Right forelimb (tissue), 1 donor: ENCODE data around the gene GPR63.
"Not testable (repeated sequence)": the region's sequence is repeated elsewhere in the genome, so short reads cannot be mapped to it uniquely, and the experiment has no call there.

Experiments
- DNase-seq: peaks from one replicate; pipeline ENCODE4 v3.0.0-alpha.2; 2018

Gene GPR63, protein sequence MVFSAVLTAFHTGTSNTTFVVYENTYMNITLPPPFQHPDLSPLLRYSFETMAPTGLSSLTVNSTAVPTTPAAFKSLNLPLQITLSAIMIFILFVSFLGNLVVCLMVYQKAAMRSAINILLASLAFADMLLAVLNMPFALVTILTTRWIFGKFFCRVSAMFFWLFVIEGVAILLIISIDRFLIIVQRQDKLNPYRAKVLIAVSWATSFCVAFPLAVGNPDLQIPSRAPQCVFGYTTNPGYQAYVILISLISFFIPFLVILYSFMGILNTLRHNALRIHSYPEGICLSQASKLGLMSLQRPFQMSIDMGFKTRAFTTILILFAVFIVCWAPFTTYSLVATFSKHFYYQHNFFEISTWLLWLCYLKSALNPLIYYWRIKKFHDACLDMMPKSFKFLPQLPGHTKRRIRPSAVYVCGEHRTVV

DNA sequence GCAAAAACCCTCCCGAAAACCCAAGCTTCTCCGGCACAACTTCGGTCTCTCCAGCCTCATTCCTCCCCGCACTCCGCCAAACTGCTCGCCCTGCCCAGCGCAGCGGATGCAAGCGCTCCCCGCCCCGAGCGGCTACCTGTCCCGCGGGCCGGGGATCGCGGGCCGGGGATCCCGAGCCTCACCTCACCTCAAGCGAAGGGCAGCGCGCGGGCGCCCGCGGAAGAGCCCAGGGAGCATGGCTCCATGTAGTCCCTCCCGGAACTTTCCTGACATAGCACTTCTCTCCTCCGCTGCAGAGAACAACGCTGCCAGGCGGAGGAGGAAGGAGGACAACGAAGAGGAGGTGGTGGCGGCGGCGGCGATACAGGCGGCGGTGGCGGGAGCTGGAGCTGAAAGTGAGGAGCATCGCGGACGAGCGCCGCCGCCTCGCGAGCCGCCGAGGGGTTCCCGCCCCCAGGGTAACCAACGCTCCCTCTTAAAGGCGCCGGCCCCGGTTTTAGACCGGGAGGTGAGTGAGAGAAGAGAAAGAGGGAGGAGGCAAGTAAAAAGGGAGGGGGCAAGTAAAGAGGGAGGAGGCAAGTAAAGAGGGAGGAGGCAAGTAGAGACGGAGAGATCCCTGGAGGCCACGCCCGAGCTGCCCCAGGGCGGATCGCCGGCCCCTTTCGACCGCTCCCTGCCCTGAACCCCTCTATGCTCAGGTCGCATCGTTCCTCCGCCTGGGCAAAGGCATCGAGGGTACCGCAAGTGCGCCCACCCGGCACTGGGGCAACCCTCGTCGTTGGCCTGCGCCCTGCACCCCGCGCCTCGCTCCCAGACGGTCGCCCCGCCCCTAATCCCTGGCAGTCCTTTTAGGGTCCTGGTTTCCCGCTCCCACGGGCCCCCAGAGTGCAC is at the start of gene GPR63:
TSS of gene GPR63 (minus strand) at position 397 of the 891 bp plus-strand sequence. CDS start 37,746 bp downstream, outside the sequence.
- peak; percentile 70 for DNase-seq

DNA sequence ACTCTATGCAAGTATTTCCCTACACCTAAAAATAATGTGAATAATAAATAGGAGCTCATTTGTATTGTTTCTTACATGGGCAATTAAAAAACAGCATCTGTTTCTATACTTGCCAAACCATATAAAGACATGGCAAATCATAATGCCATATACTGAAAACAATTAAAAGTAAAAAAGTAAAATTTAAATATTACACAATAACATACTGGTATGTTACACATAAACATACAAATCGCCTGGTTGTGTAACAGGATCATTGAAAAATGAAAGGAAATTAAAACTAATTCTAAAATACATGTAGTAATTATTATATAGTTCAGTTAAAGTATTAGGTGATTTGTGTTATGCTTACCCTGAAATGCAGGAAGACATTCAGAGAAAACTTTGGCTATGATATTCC is 49.2 kb upstream of the GPR63 start:
- no peak for DNase-seq

DNA sequence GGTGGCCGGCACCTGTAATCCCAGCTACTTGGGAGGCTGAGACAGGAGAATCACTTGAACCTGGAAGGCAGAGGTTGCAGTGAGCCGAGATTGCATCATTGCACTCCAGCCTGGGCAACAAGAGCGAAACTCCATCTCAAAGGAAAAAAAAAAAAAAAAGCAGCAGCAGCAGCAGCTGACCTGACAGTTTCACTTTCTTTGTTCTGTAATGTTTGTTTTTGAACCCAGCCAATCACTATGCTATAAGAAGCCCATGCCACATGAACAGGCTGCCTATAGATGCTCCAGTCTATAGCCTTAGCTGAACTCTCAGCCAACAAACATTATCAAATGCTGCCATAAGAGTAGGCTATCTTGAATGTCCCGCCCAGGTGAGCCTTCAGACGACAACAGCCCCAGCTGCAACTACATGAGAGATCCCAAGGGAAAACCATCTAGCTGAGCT is 47.9 kb upstream of the GPR63 start:
- DNase-seq: not testable (repeated sequence)

DNA sequence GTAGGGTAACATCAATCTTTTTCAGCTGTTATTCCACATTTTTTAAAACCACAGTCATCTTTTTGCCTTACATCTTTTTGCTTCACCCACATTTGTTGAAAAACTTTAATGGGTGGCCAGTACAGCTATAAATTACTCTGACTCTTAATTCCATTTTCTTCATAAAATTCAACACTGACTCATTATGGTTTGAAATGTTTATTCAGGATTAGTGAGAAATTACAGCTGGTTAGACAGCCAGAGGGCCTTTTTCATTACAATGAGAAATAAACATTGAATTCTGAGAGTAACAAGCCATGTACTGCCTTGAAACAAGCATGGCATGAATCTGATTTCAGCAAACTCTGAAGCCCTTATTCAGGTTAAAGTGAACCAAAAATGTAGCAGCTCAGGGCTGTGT is 40.9 kb upstream of the GPR63 start:
- DNase-seq: no peak

DNA sequence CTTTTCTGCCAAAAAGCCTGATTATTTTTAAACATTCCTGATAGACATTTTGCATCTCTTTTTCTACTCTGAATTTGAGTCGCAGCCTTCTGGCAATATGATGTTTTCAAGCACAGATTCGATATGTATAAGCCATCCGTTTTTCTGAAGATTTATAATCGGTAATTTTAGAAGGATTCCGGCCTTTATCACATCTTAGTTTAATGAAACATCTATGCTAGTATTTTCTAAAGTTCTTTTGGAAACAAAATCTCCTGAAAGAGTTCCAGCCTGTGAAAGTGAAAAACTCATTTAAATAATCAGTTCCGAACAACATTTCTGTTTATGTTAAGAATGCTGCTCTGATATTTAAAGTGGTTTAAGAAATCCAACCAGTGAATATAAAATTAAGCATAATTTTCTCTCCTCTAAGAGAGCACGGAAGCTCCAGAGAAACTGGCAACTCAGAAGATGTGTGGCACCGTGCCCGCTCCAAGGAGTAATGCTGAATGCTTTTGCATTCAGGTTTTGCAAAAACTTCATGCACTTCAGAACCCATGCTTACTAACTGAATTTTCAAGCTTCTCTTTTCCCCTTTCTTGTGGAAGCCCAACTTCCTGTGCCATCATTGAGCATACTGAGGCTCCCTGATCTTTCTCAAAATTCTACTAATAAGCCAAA is 39.7 kb upstream of the GPR63 start:
- no peak for DNase-seq

DNA sequence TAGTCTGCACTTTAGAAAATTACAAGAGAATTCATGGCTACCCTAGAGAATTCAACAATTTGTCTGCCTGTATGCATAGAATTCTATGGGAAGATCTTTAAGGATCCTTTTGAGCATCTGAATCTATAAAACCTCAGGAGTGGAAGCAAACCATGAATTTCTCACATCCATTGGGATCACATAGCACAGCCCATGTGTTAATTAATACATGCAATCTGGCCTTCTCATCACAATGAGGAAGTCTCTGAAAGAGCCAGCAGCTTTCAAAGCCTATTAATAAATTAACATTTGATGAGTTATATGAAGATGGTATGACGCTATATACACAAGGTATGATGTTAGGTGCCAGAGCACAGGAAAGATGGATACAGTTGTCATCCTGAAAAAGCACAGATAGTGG is 35.7 kb upstream of the GPR63 start:
- DNase-seq: no peak

DNA sequence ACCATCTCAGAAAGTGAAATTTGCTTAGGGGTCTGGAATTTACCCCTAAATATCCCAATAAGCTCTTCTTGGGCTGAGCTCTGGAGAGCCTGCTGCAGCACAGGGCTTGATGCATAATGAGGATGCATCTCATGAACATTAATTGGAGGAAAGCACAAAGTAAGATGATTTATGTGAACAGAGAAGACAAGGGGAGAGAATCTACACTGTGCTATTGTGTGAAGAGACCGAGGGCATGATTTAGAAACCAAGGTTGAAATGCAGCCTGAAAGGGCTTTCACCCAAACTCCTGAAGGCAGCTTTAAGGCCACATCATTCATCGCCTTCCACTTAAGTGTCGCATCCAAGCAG is 27.8 kb upstream of the GPR63 start:
- no peak for DNase-seq

DNA sequence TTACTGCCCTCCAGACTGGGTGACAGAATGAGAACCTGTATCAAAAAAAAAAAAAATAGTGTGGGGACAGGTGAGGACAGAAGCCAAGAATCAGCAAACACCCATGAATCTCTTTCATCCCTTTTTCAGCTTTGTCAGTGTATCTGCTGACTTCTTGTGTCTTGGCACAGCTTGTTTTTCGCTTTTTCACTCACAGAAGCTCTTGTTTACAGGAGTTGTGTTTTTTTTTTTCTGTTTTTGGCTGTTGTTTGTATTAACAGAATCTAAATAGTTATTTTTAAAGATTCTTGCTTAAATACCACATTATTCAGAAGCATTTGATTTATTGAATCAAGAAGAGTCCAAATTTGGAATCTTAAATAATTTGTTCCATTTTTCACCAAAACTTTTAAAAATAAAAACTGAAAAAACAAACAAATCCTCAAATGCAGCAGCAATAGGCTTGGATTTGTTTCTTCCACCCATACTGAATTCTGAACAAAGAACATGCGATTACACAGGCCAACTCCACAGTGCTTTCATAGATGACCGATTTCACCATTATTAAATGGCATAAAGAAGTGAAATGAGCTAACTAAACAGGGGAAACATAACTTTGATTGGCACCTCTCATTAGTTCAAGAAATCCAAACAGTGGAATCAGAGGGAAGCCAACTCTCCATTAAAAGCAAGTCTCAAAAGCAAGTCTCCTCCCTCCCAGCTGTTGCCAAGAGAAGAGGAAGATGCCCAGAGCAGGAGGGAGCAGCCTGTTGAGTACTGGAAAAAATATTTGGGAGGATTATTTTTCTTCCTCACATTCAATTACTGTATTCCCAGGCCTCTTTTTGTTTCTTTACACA is 27.2 kb upstream of the GPR63 start:
- DNase-seq: no peak

DNA sequence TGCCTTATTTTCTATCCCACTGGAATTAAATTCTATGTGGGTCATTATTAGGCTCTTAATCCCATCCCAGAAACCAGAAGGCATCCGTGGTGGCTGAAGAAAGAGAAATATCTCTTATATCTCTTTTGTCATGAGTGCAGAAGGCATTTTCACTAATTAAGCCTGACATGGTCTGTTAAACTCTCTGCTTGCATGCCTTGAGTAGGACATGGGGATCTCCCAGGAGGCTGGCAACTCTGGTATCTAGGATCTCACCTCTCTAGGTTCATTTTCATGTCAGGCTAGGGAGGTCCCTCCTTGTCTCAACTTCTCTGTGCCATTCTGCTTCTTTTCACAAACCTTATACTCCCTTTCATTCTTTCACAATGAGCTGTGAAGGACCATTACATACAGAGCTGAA is 25.3 kb upstream of the GPR63 start:
- DNase-seq: no peak

DNA sequence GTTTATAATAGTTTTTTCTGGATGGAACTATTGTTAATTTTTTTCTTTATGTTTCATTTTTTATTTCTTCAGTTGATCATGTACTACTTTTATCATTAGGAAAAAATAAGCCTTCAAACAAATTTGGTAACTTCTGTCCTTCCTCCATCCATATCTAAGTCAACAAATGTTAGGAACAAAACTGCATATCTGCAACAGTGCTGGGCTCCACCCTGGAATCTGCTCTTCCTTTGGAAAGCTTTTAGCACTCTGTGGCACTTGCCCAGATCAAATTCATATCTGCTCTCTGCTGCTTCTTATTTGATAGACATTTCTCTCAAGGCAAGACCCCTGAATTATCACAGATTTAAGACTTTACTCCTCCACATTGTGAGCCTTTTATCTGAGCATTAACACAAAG is 24.3 kb upstream of the GPR63 start:
- DNase-seq: no peak

DNA sequence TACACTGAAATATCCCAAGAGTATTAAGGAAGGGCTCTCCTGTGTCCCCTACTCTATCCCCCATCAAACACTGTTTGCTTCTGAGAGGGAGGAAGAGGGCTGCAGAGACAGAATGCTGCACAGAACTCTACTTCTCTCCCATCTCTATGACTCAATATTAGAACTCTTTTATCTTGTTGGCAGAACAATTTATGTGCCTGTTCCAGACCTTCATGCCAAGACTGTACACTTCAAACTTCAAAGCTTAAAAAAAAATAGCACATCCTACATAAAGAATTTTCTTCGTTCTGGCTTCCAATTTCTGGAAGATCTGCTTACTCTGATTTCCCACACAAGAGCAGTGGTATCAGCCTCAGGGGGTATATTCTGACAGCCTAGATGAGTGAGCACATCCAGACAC is 19.6 kb upstream of the GPR63 start:
- no peak for DNase-seq

DNA sequence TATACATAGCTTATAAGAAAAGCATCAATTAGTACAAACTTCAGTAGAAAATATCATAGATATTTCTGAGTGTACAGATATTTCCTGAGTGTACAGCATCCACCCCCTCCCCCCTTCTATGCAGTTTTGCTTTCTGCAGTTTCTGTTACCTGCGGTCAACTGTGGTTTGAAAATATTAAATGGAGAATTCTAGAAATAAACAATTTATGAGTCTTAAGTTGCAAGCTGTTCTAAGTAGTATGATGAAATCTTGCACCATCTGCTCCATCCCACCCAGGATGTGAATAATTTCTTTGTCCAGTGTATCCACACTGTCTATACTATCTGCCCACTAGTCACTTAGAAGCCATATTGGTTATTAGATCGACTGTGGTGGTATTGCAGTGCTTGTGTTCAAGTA is 15.8 kb upstream of the GPR63 start:
- no peak for DNase-seq

DNA sequence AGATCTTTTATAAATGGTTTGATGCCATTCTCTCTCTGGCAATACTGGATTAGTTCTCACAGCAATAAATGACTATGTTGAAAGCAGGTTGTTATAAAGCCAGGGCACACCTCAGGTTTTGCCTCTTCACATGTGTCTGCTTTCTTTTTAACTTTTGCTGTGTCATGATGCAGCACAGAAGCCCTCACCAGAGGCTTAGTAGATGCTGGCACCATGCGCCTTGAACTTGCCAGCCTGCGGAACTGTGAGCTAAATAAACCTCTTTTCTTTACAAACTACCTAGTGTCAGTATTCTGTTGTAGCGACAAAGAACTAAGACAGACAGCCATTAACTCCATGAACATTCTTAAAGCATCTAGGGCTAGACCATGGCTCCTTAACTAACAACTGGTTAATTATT is 15.3 kb upstream of the GPR63 start:
- no peak for DNase-seq

DNA sequence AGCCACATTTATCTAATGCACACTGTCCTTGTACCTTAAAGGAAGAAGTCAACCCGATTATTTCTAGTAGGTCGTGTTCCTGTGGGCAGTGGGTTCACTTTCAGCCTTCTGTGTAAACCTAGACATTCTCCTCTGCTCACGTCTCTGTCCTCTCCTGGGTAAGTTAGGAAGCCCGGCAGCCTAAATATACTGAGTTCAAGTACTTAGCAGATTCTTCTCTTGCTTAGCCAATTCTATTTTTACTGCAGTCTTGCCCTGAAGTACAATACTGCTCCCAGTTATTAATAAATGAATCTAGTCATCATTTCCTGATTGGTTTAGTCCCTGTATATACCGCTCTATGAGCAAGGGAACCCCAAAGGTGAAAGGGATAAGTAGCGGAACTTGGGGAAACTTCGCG is 14.6 kb upstream of the GPR63 start:
- no peak for DNase-seq

DNA sequence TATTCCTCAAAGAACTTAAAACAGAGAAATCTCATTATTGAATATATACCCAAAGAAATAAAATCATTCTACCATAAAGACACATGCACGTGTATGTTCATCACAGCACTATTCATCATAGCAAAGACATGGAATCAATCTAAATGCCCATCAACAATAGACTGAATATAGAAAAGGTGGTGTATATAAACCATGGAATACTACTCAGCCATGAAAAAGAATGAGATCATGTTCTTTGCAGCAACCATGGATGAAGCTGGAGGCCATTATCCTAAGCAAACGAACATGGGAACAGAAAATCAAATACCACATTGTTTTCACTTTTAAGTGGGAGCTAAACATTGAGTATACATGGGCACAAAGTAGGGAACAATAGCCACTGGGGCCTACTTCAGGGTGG is 12.3 kb upstream of the GPR63 start:
- no peak for DNase-seq

DNA sequence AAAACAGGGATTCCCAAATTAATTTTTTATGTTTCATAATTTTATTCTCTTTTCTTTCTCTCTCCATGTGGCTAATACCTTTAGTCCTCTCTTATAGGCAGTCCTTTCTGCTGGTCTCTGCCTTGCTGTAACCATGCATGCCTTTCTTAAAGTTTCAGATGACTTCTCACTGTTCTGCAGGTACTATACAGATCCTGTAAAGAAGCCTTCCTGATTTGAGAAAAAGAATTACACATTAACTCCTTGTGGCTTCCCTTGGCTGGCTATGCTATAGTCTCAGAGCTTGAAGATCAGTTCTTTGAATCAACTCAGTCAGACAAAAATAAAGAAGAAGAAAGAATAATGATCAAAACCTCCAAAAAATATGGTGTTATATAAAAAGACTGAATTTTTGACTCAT is 7.3 kb upstream of the GPR63 start:
- DNase-seq: no peak

DNA sequence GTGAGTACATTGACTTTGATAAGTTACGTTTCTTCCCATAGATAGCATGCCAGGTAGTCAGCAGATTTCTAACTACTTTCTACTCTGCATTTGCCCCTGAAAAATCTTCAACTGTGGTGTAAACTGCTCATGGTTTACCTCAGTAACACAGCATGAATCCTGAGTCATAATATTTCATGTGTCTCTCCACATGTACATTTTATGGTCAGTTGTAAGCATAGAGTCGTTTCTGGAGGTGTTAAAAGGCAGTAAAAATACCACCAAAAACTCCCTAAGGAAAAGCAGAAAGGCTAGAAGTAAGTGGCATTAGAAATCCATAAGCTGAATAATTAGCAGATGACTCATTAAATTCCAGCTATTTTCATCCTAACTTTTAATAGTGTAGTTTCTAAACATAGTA is 4.1 kb upstream of the GPR63 start:
- DNase-seq: no peak

DNA sequence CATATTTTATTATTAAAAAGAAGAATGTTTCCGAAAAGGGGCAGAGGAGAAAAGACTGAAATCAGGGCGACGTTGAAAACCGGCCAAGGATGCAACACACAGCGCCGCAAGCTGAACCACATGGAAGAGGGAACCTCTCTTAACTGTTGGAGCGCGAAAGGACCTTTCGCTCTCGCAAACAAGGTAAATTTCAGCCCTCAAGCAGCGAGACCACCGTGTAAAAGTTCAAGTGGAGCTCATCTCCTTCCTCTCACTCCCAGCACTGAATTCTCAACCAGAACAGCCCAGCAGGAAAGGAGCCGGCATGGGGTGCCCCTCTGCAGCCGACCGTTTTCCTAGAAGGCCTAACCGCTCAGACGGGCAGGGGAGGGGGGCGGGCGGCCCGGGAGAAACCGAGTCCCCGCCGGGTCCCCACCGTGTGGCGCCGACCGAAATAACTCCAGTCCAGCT is 621 bp downstream of the GPR63 start:
- peak; percentile 53 for DNase-seq

DNA sequence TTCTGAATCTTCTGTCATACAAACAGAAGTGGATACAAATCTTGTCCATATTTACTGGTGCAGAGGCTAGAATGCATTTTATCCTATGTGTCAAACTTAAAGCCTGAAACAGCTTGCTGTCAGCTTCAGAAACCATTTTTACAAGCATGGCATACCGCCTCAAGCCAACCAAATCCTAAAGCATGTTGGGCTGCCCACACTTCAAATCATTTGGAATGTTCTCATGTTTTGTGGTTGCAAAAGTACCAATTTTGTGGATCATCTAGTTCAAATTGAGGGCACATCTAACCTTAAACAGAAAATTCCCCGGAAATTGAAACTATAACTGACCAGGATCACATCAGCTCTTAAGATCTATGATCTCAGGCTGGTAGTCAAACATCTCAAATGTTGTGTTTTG is 3.2 kb downstream of the GPR63 start:
- DNase-seq: no peak

DNA sequence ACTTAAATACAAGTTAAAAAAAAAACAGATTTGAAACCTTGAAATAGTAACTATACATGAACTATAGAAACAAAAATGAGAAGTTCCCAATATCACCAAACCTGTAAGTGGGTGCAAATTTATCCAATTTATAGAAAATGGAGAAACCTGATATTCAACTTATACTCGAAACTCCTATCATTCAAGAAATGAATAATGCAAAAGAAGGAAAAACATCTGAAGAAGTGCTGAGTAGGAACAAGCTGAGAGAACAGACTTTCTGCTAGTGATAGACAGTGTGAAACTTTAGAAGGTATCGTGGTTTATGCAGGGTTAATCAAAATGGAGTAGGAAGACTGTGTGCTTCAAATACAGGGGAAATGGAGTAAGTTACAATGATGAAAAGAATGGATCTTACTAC is 4.5 kb downstream of the GPR63 start:
- no peak for DNase-seq

DNA sequence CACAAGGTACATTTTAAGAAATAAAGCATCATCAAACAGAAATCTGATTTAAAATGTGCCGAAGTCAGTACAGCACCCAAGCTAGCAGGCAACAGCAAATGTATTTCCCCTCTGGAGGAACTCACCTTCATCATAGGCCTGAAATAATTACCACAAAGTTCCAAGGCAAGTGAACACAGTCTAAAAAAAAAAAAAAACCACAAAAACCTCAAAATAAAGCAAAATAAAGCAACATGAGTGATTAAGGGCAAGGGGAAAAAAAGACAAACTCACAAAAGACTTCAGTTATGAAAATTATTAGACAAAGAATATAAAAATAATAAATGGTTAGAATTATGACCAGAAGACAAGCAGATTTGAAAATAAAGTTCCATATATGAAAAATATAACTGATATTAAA is 10.4 kb downstream of the GPR63 start:
- DNase-seq: no peak

DNA sequence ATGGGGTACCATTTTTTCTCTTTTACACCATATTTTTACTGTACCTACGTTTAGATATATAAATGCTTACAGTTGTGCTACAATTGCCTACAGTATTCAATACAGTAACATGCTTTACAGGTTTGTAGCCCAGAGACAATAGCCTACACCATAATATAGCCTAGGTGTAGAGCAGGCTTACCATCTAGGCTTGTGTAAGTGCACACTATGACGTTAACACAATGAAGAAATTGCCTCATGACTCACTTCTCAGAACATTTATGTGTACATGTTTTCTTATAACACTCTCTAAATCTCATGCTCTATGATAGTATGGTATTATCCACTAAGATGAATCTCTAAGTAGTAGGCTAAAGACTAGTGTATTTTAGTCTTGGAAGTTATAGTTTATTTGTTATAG is 13.5 kb downstream of the GPR63 start:
- DNase-seq: no peak

DNA sequence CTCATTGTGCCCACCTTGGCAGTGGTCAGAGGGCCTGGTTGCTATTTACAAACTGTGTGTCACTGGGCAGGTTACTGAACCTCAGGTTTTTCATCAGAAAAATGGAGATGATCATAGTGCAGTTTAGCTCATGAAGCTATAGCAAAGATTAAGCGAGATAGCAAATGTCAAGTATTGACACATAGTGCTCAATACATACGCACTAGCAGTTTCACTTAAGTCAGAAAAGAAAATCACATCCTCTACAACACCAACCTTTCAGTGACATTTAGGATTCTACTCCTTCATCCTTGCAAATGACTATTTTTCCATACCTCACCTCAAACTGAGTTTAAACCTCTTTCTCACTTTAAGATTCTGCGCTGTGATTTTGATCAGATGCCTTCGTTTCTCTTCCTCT is 16.2 kb downstream of the GPR63 start:
- no peak for DNase-seq
